ENCODE measurements around the gene IL36G.
"Not testable (repeated sequence)": the region's sequence is repeated elsewhere in the genome, so short reads cannot be mapped to it uniquely, and the experiment has no call there.

Gene IL36G

GRCh38 chr2:112977559-112978056, at the start of gene IL36G:
Gene IL36G, plus strand, starts transcription at chr2:112978006. Its CDS starts 633 bp downstream, at chr2:112978639.
- DNase-seq (ENCODE audit: low spot score), result no peak

GRCh38 chr2:112933261-112933660, 44.5 kb upstream of the IL36G start:
- no peak for DNase-seq (ENCODE audit: low spot score)

- DNase-seq (ENCODE audit: low spot score), result not testable (repeated sequence)
Measured at GRCh38 chr2:112934117-112934516, 43.7 kb upstream of the IL36G start.

- DNase-seq (ENCODE audit: low spot score), result no peak
Measured at GRCh38 chr2:112936927-112937232, 40.9 kb upstream of the IL36G start.

GRCh38 chr2:112938904-112939303, 38.9 kb upstream of the IL36G start:
- no peak for DNase-seq (ENCODE audit: low spot score)

GRCh38 chr2:112939425-112939824, 38.4 kb upstream of the IL36G start:
- DNase-seq (ENCODE audit: low spot score), result no peak

- no peak for DNase-seq (ENCODE audit: low spot score)
Measured at GRCh38 chr2:112940859-112941625, 36.8 kb upstream of the IL36G start.

- peak; percentile 76 for DNase-seq (ENCODE audit: low spot score)
Measured at GRCh38 chr2:112941753-112942653, 35.8 kb upstream of the IL36G start.

- no peak for DNase-seq (ENCODE audit: low spot score)
Measured at GRCh38 chr2:112942654-112943002, 35.2 kb upstream of the IL36G start.

- no peak for DNase-seq (ENCODE audit: low spot score)
Measured at GRCh38 chr2:112944971-112945370, 32.8 kb upstream of the IL36G start.

GRCh38 chr2:112946086-112946485, 31.7 kb upstream of the IL36G start:
- DNase-seq (ENCODE audit: low spot score), result no peak

- no peak for DNase-seq (ENCODE audit: low spot score)
Measured at GRCh38 chr2:112947374-112947773, 30.4 kb upstream of the IL36G start.

GRCh38 chr2:112949456-112949855, 28.4 kb upstream of the IL36G start:
- no peak for DNase-seq (ENCODE audit: low spot score)

- DNase-seq (ENCODE audit: low spot score), result no peak
Measured at GRCh38 chr2:112954364-112954763, 23.4 kb upstream of the IL36G start.

GRCh38 chr2:112957511-112957910, 20.3 kb upstream of the IL36G start:
- no peak for DNase-seq (ENCODE audit: low spot score)

- DNase-seq (ENCODE audit: low spot score), result peak; percentile 55
Measured at GRCh38 chr2:112958428-112959108, 19.2 kb upstream of the IL36G start.

GRCh38 chr2:112959109-112959812, 18.5 kb upstream of the IL36G start:
- no peak for DNase-seq (ENCODE audit: low spot score)

GRCh38 chr2:112960230-112960825, 17.5 kb upstream of the IL36G start:
- no peak for DNase-seq (ENCODE audit: low spot score)

- DNase-seq (ENCODE audit: low spot score), result no peak
Measured at GRCh38 chr2:112962308-112963175, 15.3 kb upstream of the IL36G start.

GRCh38 chr2:112967023-112967422, 10.8 kb upstream of the IL36G start:
- DNase-seq (ENCODE audit: low spot score), result no peak
